Ascending aorta (tissue), 2 donors: Measurements from ENCODE around the gene B3GNT3. TPM values are rescaled to one million over a fixed set of nuclear protein-coding genes. Genes with fewer than 3 reads are reported as not detected.
"Not testable (repeated sequence)": the region's sequence is repeated elsewhere in the genome, so short reads cannot be mapped to it uniquely, and the experiment has no call there.

Source experiments
- DNase-seq, 2 donors: peaks; one replicate each; pipeline ENCODE4 v3.0.0-alpha.2; 2019; ENCODE audit warnings: low spot score in 2 of 2
- H3K27ac ChIP-seq, 2 donors: fragments of 200-600 bp; sonication (generic); one replicate each; pipeline ENCODE4 v1.5.1; 2016 to 2017; ENCODE audit warnings: mild to moderate bottlenecking in 1 of 2
- H3K27me3 ChIP-seq: fragments of 200-600 bp; sonication (generic); one replicate; pipeline ENCODE4 v1.5.1; 2017
- H3K36me3 ChIP-seq, 2 donors: fragments of 200-600 bp; sonication (generic); one replicate each; pipeline ENCODE4 v1.5.1; 2016
- H3K4me1 ChIP-seq, 2 donors: fragments of 200-600 bp; sonication (generic); one replicate each; pipeline ENCODE4 v1.5.1; 2016 to 2017; ENCODE audit warnings: mild to moderate bottlenecking in 1 of 2
- H3K4me3 ChIP-seq, 2 donors: fragments of 200-600 bp; sonication (generic); one replicate each; pipeline ENCODE4 v1.5.1; 2016 to 2017; ENCODE audit warnings: mild to moderate bottlenecking in 1 of 2
- H3K9me3 ChIP-seq, 2 donors: fragments of 200-600 bp; sonication (generic); one replicate each; pipeline ENCODE4 v1.5.1; 2016
- intact Hi-C: fragments of 100-400 bp; cut with DNase I; formaldehyde crosslinking; loops from one replicate; pipeline ENCODE4 v1.15.1; 2023
- total RNA-seq: library from RNA; depleted of rRNA; stranded (reverse); fragments of >200 nt; gene quantifications from one replicate; pipeline ENCODE4 v1.1.0, GENCODE V29; 2016
- TF ChIP-seq, protein P1 (sequence below), 3 experiments: fragments of 200-600 bp in 2 of 3; fragments of 450-650 bp in 1 of 3; sonication (generic) in 2 of 3; IDR thresholded peaks; one replicate each; pipeline ENCODE4 v1.5.1; 2016 to 2019; ENCODE audit warnings: antibody characterized with exemption in 3 of 3, mild to moderate bottlenecking in 1 of 3, moderate library complexity in 1 of 3

The B3GNT3 gene
- total RNA-seq, 1 donor from 2014 or later = 0.64 TPM

DNA sequence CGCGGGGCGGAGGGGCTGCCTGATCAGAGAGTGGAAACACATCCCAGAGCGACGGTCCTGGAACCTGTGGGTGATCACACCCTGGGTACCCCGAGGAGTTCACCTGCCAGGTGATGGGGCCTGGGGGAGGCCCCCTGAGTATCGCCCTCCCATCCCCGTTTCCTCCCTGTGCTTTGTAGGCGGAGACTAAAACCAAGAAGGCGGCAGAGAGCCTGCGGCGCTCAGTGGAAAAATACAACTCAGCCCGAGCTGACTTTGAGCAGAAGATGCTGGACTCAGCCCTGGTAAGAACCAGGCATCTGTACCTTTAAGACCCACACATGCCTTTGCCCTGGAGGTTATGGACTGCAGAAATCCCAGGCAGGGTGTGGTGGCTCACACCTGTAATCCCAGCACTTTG is 24.3 kb upstream of the B3GNT3 start:
- TF ChIP-seq, protein P1, sequence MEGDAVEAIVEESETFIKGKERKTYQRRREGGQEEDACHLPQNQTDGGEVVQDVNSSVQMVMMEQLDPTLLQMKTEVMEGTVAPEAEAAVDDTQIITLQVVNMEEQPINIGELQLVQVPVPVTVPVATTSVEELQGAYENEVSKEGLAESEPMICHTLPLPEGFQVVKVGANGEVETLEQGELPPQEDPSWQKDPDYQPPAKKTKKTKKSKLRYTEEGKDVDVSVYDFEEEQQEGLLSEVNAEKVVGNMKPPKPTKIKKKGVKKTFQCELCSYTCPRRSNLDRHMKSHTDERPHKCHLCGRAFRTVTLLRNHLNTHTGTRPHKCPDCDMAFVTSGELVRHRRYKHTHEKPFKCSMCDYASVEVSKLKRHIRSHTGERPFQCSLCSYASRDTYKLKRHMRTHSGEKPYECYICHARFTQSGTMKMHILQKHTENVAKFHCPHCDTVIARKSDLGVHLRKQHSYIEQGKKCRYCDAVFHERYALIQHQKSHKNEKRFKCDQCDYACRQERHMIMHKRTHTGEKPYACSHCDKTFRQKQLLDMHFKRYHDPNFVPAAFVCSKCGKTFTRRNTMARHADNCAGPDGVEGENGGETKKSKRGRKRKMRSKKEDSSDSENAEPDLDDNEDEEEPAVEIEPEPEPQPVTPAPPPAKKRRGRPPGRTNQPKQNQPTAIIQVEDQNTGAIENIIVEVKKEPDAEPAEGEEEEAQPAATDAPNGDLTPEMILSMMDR (IDR thresholded peaks at IDR 0.05) = no peak
- intact Hi-C loops = no loop called here
- no peak overlapping the region for H3K27ac ChIP-seq
- no peak for DNase-seq
- H3K9me3 ChIP-seq = no peaks in the 10 kb centered on the region
- H3K4me1 ChIP-seq = no peaks in the 10 kb centered on the region
- no peak overlapping the region for H3K4me3 ChIP-seq
- H3K27me3 ChIP-seq = no peaks in the 10 kb centered on the region
- no peaks in the 10 kb centered on the region for H3K36me3 ChIP-seq

DNA sequence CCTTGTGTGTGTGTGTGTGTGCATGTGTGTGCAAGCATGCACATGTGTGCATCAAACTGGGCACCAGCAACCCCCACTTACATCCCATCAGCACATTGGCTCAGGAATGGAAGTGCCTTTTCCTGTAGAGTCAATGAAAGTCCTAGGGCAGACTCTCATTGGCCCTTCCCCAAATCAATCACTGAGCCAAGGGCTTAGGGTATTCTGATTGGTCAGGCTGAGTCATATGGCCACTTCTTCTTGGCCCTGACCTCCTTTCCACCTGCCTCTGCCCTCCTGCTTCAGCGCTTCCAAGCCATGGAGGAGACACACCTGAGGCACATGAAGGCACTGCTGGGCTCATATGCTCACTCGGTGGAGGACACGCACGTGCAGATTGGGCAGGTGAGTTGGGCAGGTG is 22.8 kb upstream of the B3GNT3 start:
- H3K4me3 ChIP-seq = no peak overlapping the region
- H3K4me1 ChIP-seq = no peaks in the 10 kb centered on the region
- no peaks in the 10 kb centered on the region for H3K9me3 ChIP-seq
- no peak overlapping the region for H3K27ac ChIP-seq
- DNase-seq = no peak
- intact Hi-C loops = no loop called here
- H3K27me3 ChIP-seq = no peaks in the 10 kb centered on the region
- H3K36me3 ChIP-seq = no peaks in the 10 kb centered on the region
- TF ChIP-seq, protein P1 (IDR thresholded peaks at IDR 0.05) = no peak

DNA sequence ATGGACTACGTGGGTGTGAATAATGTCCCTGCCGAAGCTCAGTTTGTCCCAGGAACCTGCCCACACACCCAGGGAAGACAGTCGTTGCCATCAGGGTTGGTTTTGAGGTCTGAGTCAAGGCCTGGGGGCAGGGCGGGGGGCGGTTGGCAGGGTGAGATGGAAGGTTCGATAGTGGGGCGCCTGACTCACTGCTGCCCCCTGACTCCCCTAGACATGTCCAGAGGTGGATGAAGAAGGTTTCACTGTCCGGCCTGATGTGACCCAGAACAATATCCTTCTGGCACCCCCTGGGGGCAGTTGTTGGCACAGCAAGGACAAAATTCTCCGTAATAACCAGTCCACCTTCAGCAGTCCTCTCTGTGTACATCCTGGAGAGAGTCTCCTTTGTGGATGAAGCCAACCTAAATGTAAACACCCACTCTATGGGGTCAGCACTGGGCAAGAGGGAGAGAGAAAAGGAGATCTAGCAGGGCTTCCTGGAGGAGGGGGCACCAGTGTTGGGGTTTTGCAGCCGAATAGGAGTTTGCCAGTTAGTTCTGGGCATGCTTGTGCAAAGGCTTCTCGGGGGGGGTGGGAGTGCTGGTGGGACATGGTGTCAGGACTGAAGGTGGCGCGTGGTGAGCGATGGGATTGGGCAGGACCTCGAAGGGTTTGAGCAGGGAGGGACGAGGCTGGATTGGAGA is 19.6 kb upstream of the B3GNT3 start:
- DNase-seq = no peak
- H3K4me3 ChIP-seq = no peak overlapping the region
- no peaks in the 10 kb centered on the region for H3K4me1 ChIP-seq
- peaks cover 13% of the 10 kb centered on the region for H3K27me3 ChIP-seq
- intact Hi-C loops = no loop called here
- no peaks in the 10 kb centered on the region for H3K9me3 ChIP-seq
- H3K36me3 ChIP-seq = no peaks in the 10 kb centered on the region
- TF ChIP-seq, protein P1 (IDR thresholded peaks at IDR 0.05) = peak; percentile 15 to 42 (median 24)
- H3K27ac ChIP-seq = no peak overlapping the region

DNA sequence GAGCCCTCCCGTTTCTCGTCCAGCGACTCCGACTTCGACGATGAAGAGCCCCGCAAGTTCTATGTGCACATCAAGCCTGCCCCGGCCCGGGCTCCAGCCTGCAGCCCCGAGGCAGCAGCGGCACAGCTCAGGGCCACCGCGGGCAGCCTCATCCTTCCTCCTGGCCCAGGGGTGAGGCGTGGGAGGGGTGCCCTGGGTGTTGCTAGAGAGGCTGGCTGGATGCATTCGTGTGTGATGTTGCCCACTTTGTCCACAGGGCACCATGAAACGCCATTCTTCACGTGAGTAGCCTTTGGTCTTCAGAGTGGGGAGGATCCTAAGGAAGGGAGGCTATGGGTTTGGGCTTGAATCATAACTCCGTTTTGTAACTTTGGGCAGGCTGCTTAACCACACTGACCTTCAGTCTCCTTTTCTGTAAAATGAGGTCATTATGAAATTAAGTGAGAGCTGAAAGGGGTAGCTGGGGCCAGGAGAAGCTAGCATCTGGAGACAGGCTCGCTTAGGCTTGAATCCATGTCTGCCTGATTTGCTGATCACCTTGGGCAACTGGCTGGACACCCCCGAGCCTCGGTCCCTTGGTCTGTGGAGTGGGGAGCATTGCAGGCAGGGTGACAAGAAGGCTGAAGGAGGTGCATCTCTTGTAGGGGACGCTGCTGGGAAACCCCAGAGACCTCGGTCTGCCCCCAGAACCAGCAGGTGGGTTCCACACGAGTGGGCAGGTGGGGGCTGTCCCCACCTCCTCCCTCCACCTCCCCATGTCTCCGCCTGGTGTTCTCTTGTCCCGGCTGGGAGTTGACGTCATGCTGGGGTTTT is 18.7 kb upstream of the B3GNT3 start:
- TF ChIP-seq, protein P1 (IDR thresholded peaks at IDR 0.05) = no peak
- H3K9me3 ChIP-seq = no peaks in the 10 kb centered on the region
- no peak overlapping the region for H3K4me3 ChIP-seq
- H3K4me1 ChIP-seq = no peaks in the 10 kb centered on the region
- H3K27ac ChIP-seq = no peak overlapping the region
- H3K27me3 ChIP-seq = peaks cover 13% of the 10 kb centered on the region
- no peak for DNase-seq
- H3K36me3 ChIP-seq = no peaks in the 10 kb centered on the region
- intact Hi-C loops = no loop called here

DNA sequence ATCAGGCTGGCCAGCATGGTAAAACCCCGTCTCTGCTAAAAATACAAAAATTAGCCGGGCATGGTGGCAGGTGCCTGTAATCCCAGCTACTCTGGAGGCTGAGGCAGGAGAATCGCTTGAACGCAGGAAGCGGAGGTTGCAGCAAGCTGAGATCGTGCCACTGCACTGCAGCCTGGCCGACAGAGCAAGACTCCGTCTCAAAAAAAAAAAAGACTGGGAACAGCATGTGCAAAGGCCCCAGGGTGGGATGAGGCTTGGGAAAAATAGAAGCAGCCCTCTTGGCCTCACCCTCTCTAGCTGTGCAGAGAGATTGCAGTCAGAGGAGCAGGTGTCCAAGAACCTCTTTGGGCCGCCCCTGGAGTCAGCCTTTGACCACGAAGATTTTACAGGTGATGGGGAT is 17.1 kb upstream of the B3GNT3 start:
- peaks cover 13% of the 10 kb centered on the region for H3K27me3 ChIP-seq
- H3K9me3 ChIP-seq, H3K36me3 ChIP-seq, DNase-seq, H3K4me1 ChIP-seq, H3K27ac ChIP-seq, intact Hi-C loops, H3K4me3 ChIP-seq: not testable (repeated sequence)

DNA sequence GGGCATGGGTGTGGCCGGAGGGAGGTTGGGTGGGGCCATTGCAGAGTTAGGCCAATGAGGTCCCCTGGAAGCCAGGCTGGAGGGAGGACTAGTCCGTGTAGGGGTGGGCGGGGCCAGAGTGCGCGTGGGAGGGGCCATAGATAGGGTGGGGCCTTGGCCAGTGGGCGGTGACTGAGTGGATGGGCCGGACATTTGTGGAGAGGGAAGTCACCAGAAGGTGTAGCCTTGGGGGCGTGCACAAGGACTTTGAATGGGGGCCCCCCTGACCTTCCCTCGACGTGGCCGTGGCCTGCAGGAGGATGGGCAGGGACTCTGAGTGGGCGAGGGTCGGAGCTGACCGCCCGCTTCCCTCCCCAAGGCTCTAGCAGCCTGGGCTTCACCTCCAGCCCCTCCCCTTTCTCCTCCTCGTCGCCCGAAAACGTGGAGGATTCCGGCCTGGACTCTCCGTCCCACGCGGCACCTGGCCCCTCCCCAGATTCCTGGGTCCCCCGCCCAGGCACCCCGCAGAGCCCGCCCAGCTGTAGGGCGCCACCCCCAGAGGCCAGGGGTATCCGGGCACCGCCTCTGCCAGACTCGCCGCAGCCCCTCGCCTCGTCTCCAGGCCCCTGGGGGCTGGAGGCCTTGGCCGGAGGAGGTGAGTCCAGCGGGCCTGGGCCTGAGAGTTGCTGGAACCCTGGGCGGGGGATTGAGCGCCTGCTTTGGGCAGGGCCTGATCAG is 16.5 kb upstream of the B3GNT3 start:
- Histone ChIP-seq H3K27me3 (peaks cover 13% of the 10 kb centered on the region), H3K4me3 (peak overlapping the region in 1 of 2 donors; percentile 28), H3K4me1 (no peaks in the 10 kb centered on the region), H3K27ac (no peak overlapping the region), H3K36me3 (no peaks in the 10 kb centered on the region), H3K9me3 (no peaks in the 10 kb centered on the region)
- TF ChIP-seq, protein P1 (IDR thresholded peaks at IDR 0.05) = no peak
- no peak for DNase-seq
- intact Hi-C loops = no loop called here
